Natural killer cell (primary cell): ENCODE results near the gene ELMO1. TPM values are rescaled to one million over a fixed set of nuclear protein-coding genes. Genes with fewer than 3 reads are reported as not detected.
A peak's percentile ranks its signal among the peaks of the same experiment; 100 is the strongest.

Experiments used
- ATAC-seq, 3 donors: fragments of 150-1000 bp in 2 of 3; fragments of 200-7000 bp in 1 of 3; cut with Tn5 transposase; 1 replicate in 1 of 3; 2 replicates in 2 of 3; pipeline ENCODE4 v1.10.0; 2021; ENCODE audit warnings: mild to moderate bottlenecking in 2 of 3, moderate library complexity in 2 of 3
- DNase-seq, 2 donors: peaks; one replicate each; pipeline versions ENCODE4 v3.0.0 to v3.0.0-alpha.2; 2013 to 2021; ENCODE audit warnings: mixed read lengths in 1 of 2
- H3K27ac ChIP-seq: one replicate; pipeline ENCODE4 v1.5.1; 2013; ENCODE audit warnings: mild to moderate bottlenecking, low read length
- H3K27me3 ChIP-seq: one replicate; pipeline ENCODE4 v1.6.1; 2013; ENCODE audit warnings: low read length; ENCODE audit not compliant: control insufficient read depth, insufficient read depth
- H3K36me3 ChIP-seq: one replicate; pipeline ENCODE4 v1.6.1; 2013; ENCODE audit warnings: low read length; ENCODE audit not compliant: control insufficient read depth, insufficient read depth
- H3K4me1 ChIP-seq: one replicate; pipeline ENCODE4 v1.6.1; 2013; ENCODE audit warnings: low read length; ENCODE audit not compliant: control insufficient read depth, insufficient read depth
- H3K4me3 ChIP-seq: one replicate; pipeline ENCODE4 v1.5.1; 2013; ENCODE audit warnings: low read length
- H3K9me3 ChIP-seq: one replicate; pipeline ENCODE4 v1.6.1; 2013; ENCODE audit warnings: low read length; ENCODE audit not compliant: control insufficient read depth, insufficient read depth
- H3K27ac Mint-ChIP-seq, 2 donors: one replicate each; pipeline ENCODE4 v1.8.0; 2022; ENCODE audit warnings: mild to moderate bottlenecking in 2 of 2, mixed read lengths in 2 of 2, moderate library complexity in 1 of 2
- H3K27me3 Mint-ChIP-seq, 2 donors: one replicate each; pipeline ENCODE4 v1.8.0; 2022; ENCODE audit warnings: low read depth in 2 of 2, mixed read lengths in 2 of 2
- H3K36me3 Mint-ChIP-seq: one replicate; pipeline ENCODE4 v1.8.0; 2022; ENCODE audit warnings: mixed read lengths
- H3K4me1 Mint-ChIP-seq, 2 donors: one replicate each; pipeline ENCODE4 v1.8.0; 2022; ENCODE audit warnings: mixed read lengths in 2 of 2
- H3K4me3 Mint-ChIP-seq: one replicate; pipeline ENCODE4 v1.8.0; 2022; ENCODE audit warnings: mild to moderate bottlenecking, moderate library complexity, mixed read lengths
- H3K9me3 Mint-ChIP-seq, 2 donors: one replicate each; pipeline ENCODE4 v1.8.0; 2022; ENCODE audit warnings: mixed read lengths in 2 of 2
- WGBS: methylation state at CpG from one replicate; pipeline ENCODE4 v1.1.7; 2013; ENCODE audit warnings: missing lambda C conversion rate; ENCODE audit not compliant: insufficient coverage; 5-methylcytosine and 5-hydroxymethylcytosine counted together
- intact Hi-C: fragments of 100-400 bp; cut with micrococcal nuclease; formaldehyde crosslinking; loops from one replicate; pipeline ENCODE4 v1.14.2; 2022
- total RNA-seq, 4 donors: library from RNA; stranded (reverse); fragments of 120-200 nt in 1 of 4; gene quantifications; one replicate each; pipeline versions ENCODE4 v1.2.3 to v1.2.4, GENCODE V29; 2013 to 2022
- TF ChIP-seq, protein P1 (sequence below): fragments of 200-600 bp; IDR thresholded peaks from one replicate; pipeline ENCODE4 v1.8.0; 2022; ENCODE audit warnings: antibody characterized with exemption

Gene ELMO1
- total RNA-seq, 3 donors from 2014 or later (not counting 1 experiment from before 2014, with no cell fraction given), result 127 to 147 (median 130) TPM

DNA sequence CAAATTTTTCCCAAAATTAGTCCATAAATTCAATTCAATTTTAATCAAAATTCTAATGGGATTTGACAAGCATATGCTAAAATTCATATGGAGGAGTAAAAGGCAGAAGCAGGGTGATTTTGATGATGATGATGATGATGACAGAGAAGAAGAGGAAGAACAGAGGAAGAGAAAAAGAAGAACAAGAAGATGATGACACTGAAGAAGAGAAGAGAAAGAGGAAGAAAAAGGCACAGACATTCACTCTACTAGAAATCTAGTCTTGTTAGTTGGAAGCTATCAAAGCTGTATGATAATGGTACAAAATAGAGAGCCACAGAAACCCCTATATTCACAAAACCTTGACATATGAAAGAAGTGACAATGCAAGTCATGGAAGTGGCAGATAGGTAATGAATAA, 157.9 kb downstream of the ELMO1 start:
- Mint-ChIP-seq H3K36me3 (no peaks in the 10 kb centered on the region), H3K9me3 (no peaks in the 10 kb centered on the region), H3K4me1 (peaks cover 22 to 23% of the 10 kb centered on the region in 2 donors), H3K27ac (no peak overlapping the region), H3K4me3 (no peak overlapping the region), H3K27me3 (no peaks in the 10 kb centered on the region)
- no peaks in the 10 kb centered on the region for H3K9me3 ChIP-seq
- ATAC-seq, result no peak
- H3K4me3 ChIP-seq, result no peak overlapping the region
- H3K36me3 ChIP-seq, result no peaks in the 10 kb centered on the region
- intact Hi-C loops, result no loop called here
- peaks cover 8% of the 10 kb centered on the region for H3K4me1 ChIP-seq
- DNase-seq, result no peak
- no peaks in the 10 kb centered on the region for H3K27me3 ChIP-seq
- no peak overlapping the region for H3K27ac ChIP-seq
- TF ChIP-seq, protein P1, sequence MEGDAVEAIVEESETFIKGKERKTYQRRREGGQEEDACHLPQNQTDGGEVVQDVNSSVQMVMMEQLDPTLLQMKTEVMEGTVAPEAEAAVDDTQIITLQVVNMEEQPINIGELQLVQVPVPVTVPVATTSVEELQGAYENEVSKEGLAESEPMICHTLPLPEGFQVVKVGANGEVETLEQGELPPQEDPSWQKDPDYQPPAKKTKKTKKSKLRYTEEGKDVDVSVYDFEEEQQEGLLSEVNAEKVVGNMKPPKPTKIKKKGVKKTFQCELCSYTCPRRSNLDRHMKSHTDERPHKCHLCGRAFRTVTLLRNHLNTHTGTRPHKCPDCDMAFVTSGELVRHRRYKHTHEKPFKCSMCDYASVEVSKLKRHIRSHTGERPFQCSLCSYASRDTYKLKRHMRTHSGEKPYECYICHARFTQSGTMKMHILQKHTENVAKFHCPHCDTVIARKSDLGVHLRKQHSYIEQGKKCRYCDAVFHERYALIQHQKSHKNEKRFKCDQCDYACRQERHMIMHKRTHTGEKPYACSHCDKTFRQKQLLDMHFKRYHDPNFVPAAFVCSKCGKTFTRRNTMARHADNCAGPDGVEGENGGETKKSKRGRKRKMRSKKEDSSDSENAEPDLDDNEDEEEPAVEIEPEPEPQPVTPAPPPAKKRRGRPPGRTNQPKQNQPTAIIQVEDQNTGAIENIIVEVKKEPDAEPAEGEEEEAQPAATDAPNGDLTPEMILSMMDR, result no peak

DNA sequence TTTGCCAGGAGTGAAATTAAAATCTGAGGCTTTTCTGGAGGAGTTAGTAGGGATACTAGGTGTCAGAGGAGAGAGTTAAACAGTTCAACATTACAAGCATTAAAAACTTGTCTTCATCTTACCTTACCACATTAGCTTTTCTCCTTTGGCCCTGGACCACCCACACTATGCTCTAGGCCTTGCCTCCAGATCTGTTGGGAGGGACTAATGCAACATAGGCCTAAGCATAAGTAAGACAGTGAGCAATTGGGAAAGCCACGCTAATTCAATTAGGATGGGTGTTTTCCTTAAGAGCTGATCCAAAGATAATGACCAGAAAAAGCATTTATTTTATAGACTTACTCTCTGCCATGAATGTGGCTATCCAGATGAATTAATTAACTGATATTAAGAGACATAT, 158.9 kb downstream of the ELMO1 start:
- Mint-ChIP-seq H3K4me1 (peaks cover 32 to 33% of the 10 kb centered on the region in 2 donors), H3K27me3 (no peaks in the 10 kb centered on the region), H3K27ac (peak overlapping the region; percentile 2 to 5), H3K9me3 (no peaks in the 10 kb centered on the region), H3K4me3 (no peak overlapping the region), H3K36me3 (no peaks in the 10 kb centered on the region)
- Histone ChIP-seq H3K4me1 (peaks cover 11% of the 10 kb centered on the region), H3K36me3 (no peaks in the 10 kb centered on the region), H3K27me3 (no peaks in the 10 kb centered on the region), H3K4me3 (no peak overlapping the region), H3K9me3 (no peaks in the 10 kb centered on the region), H3K27ac (no peak overlapping the region)
- DNase-seq (no peak), ATAC-seq (no peak)
- TF ChIP-seq, protein P1, result no peak
- intact Hi-C loops, result loop anchor here (5.0 kb wide), 1 partner anchor 208 kb away; no protein-coding TSS in a partner anchor
- WGBS, result 100% methylated on average over 1 of the region's 1 CpG

DNA sequence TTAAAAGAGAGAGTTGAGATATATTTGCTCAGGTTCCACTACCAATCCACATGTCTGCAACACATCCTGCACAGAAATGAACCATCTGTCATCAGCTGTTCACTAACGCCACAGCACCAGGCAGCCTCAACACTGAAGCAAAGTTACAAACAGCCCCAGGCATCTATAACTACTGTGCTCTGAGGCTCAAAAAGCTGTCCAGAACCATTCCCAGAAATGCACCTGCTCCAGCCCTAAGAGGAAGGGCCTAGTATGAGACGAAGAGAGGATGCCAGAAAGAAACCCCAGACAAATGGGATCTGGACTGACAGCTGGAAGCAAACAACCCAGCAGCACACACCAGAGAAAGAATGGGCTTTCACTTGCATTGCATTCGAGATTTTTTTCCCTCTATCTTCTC, 159.3 kb downstream of the ELMO1 start:
- Mint-ChIP-seq H3K36me3 (no peaks in the 10 kb centered on the region), H3K9me3 (no peaks in the 10 kb centered on the region), H3K4me3 (no peak overlapping the region), H3K4me1 (peaks cover 36 to 37% of the 10 kb centered on the region in 2 donors), H3K27ac (peak overlapping the region; percentile 2 to 5), H3K27me3 (no peaks in the 10 kb centered on the region)
- DNase-seq (no peak), ATAC-seq (no peak)
- Histone ChIP-seq H3K9me3 (no peaks in the 10 kb centered on the region), H3K4me1 (peaks cover 11% of the 10 kb centered on the region), H3K27me3 (no peaks in the 10 kb centered on the region), H3K4me3 (no peak overlapping the region), H3K36me3 (no peaks in the 10 kb centered on the region), H3K27ac (no peak overlapping the region)
- intact Hi-C loops, result loop anchor here (5.0 kb wide), 1 partner anchor 208 kb away; no protein-coding TSS in a partner anchor
- TF ChIP-seq, protein P1, result no peak
- 97% methylated on average over 2 of the region's 3 CpGs for WGBS
